Uterus (tissue), 4 donors: ENCODE data around the gene ITPR1. TPM values are rescaled to one million over a fixed set of nuclear protein-coding genes. Genes with fewer than 3 reads are reported as not detected.
A peak's percentile ranks its signal among the peaks of the same experiment; 100 is the strongest.
"Not testable (repeated sequence)": the region's sequence is repeated elsewhere in the genome, so short reads cannot be mapped to it uniquely, and the experiment has no call there.

Experiments
- DNase-seq, 2 donors: peaks; one replicate each; pipeline ENCODE4 v3.0.0-alpha.2; 2019 to 2020
- H3K27ac ChIP-seq, 2 donors: fragments of 200-600 bp; sonication (generic); 1 replicate in 1 of 2; 2 replicates in 1 of 2; pipeline ENCODE4 v1.5.1; 2016 to 2018
- H3K27me3 ChIP-seq, 2 donors: fragments of 200-600 bp; sonication (generic); one replicate each; pipeline ENCODE4 v1.5.1; 2018 to 2019; ENCODE audit warnings: control low read depth in 1 of 2
- H3K36me3 ChIP-seq, 2 donors: fragments of 200-600 bp; sonication (generic); one replicate each; pipeline ENCODE4 v1.5.1; 2019; ENCODE audit warnings: control low read depth in 1 of 2
- H3K4me1 ChIP-seq, 2 donors: fragments of 200-600 bp; sonication (generic); one replicate each; pipeline ENCODE4 v1.5.1; 2018 to 2019; ENCODE audit warnings: control low read depth in 1 of 2
- H3K4me3 ChIP-seq, 2 donors: fragments of 200-600 bp; sonication (generic); 1 replicate in 1 of 2; 2 replicates in 1 of 2; pipeline ENCODE4 v1.5.1; 2018 to 2019; ENCODE audit warnings: mild to moderate bottlenecking in 1 of 2
- H3K9me3 ChIP-seq, 2 donors: fragments of 200-600 bp; sonication (generic); one replicate each; pipeline ENCODE4 v1.5.1; 2019; ENCODE audit warnings: control low read depth in 1 of 2
- POLR2A ChIP-seq, 2 donors: fragments of 450-650 bp; IDR thresholded peaks; one replicate each; pipeline ENCODE4 v1.6.1; 2016; ENCODE audit warnings: antibody characterized with exemption in 2 of 2, mild to moderate bottlenecking in 1 of 2, moderate library complexity in 1 of 2
- intact Hi-C: fragments of 100-400 bp; cut with DNase I; formaldehyde crosslinking; loops from one replicate; pipeline ENCODE4 v1.15.1; 2023; ENCODE audit warnings: low total_unique reads
- total RNA-seq, 4 donors: library from RNA; depleted of rRNA in 3 of 4; stranded (reverse); fragments of >200 nt in 3 of 4; gene quantifications; one replicate each; pipeline versions ENCODE4 v1.1.0 to v1.2.4, GENCODE V29; 2014 to 2023
- TF ChIP-seq, protein P1 (sequence below), 4 experiments: fragments of 200-600 bp in 2 of 4; fragments of 450-650 bp in 2 of 4; sonication (generic) in 2 of 4; IDR thresholded peaks; one replicate each; pipeline ENCODE4 v1.5.1; 2016 to 2019; ENCODE audit warnings: antibody characterized with exemption in 4 of 4, mild to moderate bottlenecking in 2 of 4, moderate library complexity in 1 of 4
- donor health status: DM: yes; HTN: yes; CAD: no.

ITPR1 gene
- total RNA-seq, 4 donors from 2014 or later = 98.2 to 224 (median 141) TPM

GRCh38 chr3:4758249-4758860, 265.2 kb downstream of the ITPR1 start:
- DNase-seq = no peak
- TF ChIP-seq, protein P1, sequence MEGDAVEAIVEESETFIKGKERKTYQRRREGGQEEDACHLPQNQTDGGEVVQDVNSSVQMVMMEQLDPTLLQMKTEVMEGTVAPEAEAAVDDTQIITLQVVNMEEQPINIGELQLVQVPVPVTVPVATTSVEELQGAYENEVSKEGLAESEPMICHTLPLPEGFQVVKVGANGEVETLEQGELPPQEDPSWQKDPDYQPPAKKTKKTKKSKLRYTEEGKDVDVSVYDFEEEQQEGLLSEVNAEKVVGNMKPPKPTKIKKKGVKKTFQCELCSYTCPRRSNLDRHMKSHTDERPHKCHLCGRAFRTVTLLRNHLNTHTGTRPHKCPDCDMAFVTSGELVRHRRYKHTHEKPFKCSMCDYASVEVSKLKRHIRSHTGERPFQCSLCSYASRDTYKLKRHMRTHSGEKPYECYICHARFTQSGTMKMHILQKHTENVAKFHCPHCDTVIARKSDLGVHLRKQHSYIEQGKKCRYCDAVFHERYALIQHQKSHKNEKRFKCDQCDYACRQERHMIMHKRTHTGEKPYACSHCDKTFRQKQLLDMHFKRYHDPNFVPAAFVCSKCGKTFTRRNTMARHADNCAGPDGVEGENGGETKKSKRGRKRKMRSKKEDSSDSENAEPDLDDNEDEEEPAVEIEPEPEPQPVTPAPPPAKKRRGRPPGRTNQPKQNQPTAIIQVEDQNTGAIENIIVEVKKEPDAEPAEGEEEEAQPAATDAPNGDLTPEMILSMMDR (IDR thresholded peaks at IDR 0.05) = no peak
- no peak for TF ChIP-seq POLR2A (IDR thresholded peaks at IDR 0.05)
- H3K27ac ChIP-seq = no peak overlapping the region
- H3K4me3 ChIP-seq = no peak overlapping the region
- H3K9me3 ChIP-seq = no peaks in the 10 kb centered on the region
- intact Hi-C loops = no loop called here
- no peaks in the 10 kb centered on the region for H3K27me3 ChIP-seq
- no peaks in the 10 kb centered on the region for H3K36me3 ChIP-seq
- H3K4me1 ChIP-seq = no peaks in the 10 kb centered on the region

DNA sequence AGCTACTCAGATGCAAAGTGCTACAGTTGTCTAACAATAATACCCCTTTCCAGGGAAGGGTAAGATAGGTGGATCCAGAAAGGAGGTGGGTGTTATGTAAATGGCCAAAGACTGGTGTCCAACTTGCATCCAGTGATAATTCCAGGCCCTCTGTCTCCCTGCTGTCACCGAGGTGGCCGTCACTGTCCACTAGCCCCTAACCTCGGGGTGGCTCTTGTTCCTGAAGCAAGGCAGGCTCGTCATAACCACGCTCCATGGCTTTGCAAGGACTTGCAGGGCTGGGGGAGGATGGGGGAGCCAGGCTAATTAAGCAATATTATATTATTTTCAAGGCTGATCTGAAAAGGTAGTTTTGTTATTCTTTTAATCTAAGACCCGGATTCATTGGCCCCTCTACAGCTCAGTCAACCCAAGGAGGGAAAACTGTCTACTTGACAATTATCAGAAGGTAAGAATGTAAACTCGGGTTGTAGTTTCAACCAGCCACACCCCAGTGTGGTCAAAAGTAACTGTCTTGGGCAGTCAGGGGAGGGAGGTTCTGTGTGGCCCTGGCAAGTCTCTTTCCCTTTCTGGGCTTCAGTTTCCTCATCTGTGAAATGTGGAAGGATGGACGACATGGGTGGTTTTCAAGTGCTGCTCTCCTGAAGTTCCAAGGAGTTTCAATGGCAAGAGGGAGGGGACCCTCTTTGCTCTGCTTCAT, 266.0 kb downstream of the ITPR1 start:
- H3K27me3 ChIP-seq = no peaks in the 10 kb centered on the region
- no peak overlapping the region for H3K4me3 ChIP-seq
- no peak for DNase-seq
- no peak for TF ChIP-seq POLR2A (IDR thresholded peaks at IDR 0.05)
- TF ChIP-seq, protein P1 (IDR thresholded peaks at IDR 0.05) = no peak
- peak overlapping the region; percentile 37 to 55 for H3K27ac ChIP-seq
- no peaks in the 10 kb centered on the region for H3K36me3 ChIP-seq
- H3K9me3 ChIP-seq = no peaks in the 10 kb centered on the region
- intact Hi-C loops = no loop called here
- H3K4me1 ChIP-seq = no peaks in the 10 kb centered on the region

DNA sequence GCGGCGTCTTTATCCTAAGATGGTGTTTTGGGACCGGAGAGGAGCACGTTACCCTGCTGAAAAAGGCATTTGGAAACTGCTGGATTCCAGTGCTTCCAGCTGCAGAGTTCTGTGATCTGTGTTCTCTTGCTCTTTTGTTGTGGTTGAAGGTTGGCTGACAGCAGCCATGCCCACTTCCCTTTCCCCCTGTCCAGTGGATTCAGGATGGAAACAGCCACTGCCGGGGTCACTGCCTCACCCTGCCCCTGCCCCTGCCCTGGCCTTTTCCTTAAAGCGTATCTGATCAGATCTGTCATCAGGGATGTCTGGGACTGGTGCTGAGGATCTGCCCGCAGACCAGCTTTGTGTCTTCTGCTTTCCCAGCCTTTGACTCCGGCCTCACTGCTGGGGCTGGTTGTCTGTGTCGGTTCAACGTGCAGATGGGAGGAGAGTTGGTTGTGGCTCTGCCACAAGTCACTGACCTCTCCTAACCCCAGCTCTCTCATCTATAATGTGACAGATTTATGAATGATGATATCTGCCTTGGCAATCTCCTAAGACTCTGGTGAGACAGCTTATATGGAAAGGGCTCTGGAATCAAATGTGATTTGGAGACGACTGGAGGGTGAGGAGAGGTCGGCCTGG, 266.7 kb downstream of the ITPR1 start:
- intact Hi-C loops = no loop called here
- no peak for DNase-seq
- no peaks in the 10 kb centered on the region for H3K4me1 ChIP-seq
- no peaks in the 10 kb centered on the region for H3K36me3 ChIP-seq
- no peaks in the 10 kb centered on the region for H3K9me3 ChIP-seq
- no peaks in the 10 kb centered on the region for H3K27me3 ChIP-seq
- H3K4me3 ChIP-seq = no peak overlapping the region
- peak overlapping the region; percentile 37 to 55 for H3K27ac ChIP-seq
- TF ChIP-seq, protein P1 (IDR thresholded peaks at IDR 0.05) = no peak
- no peak for TF ChIP-seq POLR2A (IDR thresholded peaks at IDR 0.05)

GRCh38 chr3:4761759-4762158, 268.6 kb downstream of the ITPR1 start:
- TF ChIP-seq, protein P1 (IDR thresholded peaks at IDR 0.05) = no peak
- no peak for TF ChIP-seq POLR2A (IDR thresholded peaks at IDR 0.05)

GRCh38 chr3:4762481-4763230, 269.5 kb downstream of the ITPR1 start:
- DNase-seq, H3K36me3 ChIP-seq, intact Hi-C loops, H3K4me3 ChIP-seq, H3K4me1 ChIP-seq, H3K27me3 ChIP-seq, H3K27ac ChIP-seq, H3K9me3 ChIP-seq: not testable (repeated sequence)

More at GRCh38 chr3:4761759-4762158, 268.6 kb downstream of the ITPR1 start:
- no peak for DNase-seq
- Histone ChIP-seq H3K9me3 (no peaks in the 10 kb centered on the region), H3K27me3 (no peaks in the 10 kb centered on the region), H3K27ac (no peak overlapping the region), H3K4me3 (no peak overlapping the region), H3K4me1 (no peaks in the 10 kb centered on the region), H3K36me3 (no peaks in the 10 kb centered on the region)
- intact Hi-C loops = no loop called here
